ENCODE data around the gene IL26. TPM values are rescaled to one million over a fixed set of nuclear protein-coding genes. Genes with fewer than 3 reads are reported as not detected.

Gene IL26
- polyA plus RNA-seq, 1 experiment = not detected

GRCh38 chr12:68261896-68262295 lies 36.3 kb upstream of the IL26 start:
- CTCF ChIA-PET = interaction anchor here (0.6 to 1.0 kb wide), 2 partner anchors 16 to 54 kb away, joined by 3 read pairs; no protein-coding TSS in a partner anchor
- no peaks in the 10 kb centered on the region for H3K27me3 ChIP-seq (ENCODE audit: control insufficient read depth, insufficient read depth, low read length)
- no peak for DNase-seq (ENCODE audit: low read depth)

GRCh38 chr12:68260153-68260552 lies 34.5 kb upstream of the IL26 start:
- no peaks in the 10 kb centered on the region for H3K27me3 ChIP-seq (ENCODE audit: control insufficient read depth, insufficient read depth, low read length)
- no peak for DNase-seq (ENCODE audit: low read depth)
- no peaks in the 10 kb centered on the region for H3K36me3 ChIP-seq (ENCODE audit: control insufficient read depth, insufficient read depth, low read length)
- CTCF ChIA-PET = no interaction called here
- POLR2A ChIA-PET = no interaction called here
- no peak for TF ChIP-seq CTCF (IDR thresholded peaks at IDR 0.05; ENCODE audit: insufficient read depth, low read depth, low read length)
- no peak overlapping the region for H3K4me3 ChIP-seq (ENCODE audit: low read depth, low read length)

More at GRCh38 chr12:68261896-68262295, 36.3 kb upstream of the IL26 start:
- Histone ChIP-seq H3K4me3 (ENCODE audit: low read depth, low read length) (no peak overlapping the region), H3K36me3 (ENCODE audit: control insufficient read depth, insufficient read depth, low read length) (no peaks in the 10 kb centered on the region)
- no peak for TF ChIP-seq CTCF (IDR thresholded peaks at IDR 0.05; ENCODE audit: insufficient read depth, low read depth, low read length)
- POLR2A ChIA-PET = no interaction called here

DNA sequence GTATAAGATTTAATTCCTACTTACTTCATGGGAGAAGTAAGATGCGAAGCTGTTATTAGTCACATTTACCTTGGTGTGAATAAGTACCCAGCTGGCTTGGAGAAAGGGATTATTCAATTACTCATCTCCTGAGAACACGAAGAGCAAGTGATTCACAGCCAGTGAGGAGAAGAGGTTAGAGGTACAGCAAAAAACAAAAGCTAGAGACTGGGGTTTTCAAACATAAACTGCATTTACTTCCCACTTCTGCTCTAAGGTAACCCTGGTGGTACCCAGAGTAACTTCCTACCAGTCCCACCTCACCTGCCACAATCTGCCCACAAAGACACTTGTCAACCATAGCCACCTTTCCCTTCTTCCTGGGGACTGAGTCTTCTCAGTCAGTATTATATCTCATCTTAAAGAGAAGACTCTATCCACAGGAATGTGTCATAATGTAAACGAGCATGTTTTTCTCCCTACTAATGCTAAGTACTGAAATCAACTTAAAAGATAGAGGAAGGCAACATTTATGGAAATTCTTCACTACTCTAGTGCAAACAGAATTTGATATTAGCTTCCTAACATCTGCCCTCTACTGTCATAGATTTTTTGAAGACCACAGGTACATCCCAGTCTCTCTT lies 33.8 kb upstream of the IL26 start:
- CTCF ChIA-PET = no interaction called here
- no peaks in the 10 kb centered on the region for H3K36me3 ChIP-seq (ENCODE audit: control insufficient read depth, insufficient read depth, low read length)
- no peak for TF ChIP-seq CTCF (IDR thresholded peaks at IDR 0.05; ENCODE audit: insufficient read depth, low read depth, low read length)
- H3K27me3 ChIP-seq (ENCODE audit: control insufficient read depth, insufficient read depth, low read length) = no peaks in the 10 kb centered on the region
- no peak for DNase-seq (ENCODE audit: low read depth)
- POLR2A ChIA-PET = no interaction called here
- H3K4me3 ChIP-seq (ENCODE audit: low read depth, low read length) = no peak overlapping the region

DNA sequence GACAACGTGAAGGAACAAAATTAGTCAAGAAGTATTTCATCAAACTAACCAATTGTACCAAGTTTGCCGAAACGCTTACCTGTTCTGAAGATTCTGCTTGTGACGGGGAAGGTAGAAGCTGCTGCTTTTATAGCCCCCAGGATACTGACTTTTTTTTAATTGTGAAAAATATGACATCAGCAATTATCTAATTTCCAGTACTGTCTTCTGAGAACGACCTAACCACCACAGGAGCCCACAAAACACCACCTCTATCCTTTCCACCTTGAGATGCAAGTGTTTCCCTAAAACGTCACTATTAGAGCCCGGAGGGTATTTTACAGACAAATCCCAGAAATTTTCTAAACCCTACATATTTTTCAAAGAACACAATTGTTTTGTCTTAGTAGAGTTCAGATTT lies 27.9 kb upstream of the IL26 start, which contains the start of gene IL22:
Gene IL22, minus strand, starts transcription at position 101 of the 400 bp plus-strand sequence. CDS start 156 bp downstream, outside the sequence.
- CTCF ChIA-PET = interaction anchor here (0.6 kb wide), 1 partner anchor 27 kb away, joined by 3 read pairs; no protein-coding TSS in a partner anchor
- POLR2A ChIA-PET = interaction anchor here (0.5 kb wide), 1 partner anchor 15 kb away, joined by 3 read pairs; no protein-coding TSS in a partner anchor
- Histone ChIP-seq H3K4me3 (ENCODE audit: low read depth, low read length) (no peak within 1 kb of the TSS), H3K27me3 (ENCODE audit: control insufficient read depth, insufficient read depth, low read length) (peaks cover 2% of the 10 kb centered on the region; the same call in 1 of the 2 replicates), H3K36me3 (ENCODE audit: control insufficient read depth, insufficient read depth, low read length) (no peaks in the 10 kb centered on the region)
- DNase-seq (ENCODE audit: low read depth) = no peak
- no peak for TF ChIP-seq CTCF (IDR thresholded peaks at IDR 0.05; ENCODE audit: insufficient read depth, low read depth, low read length)

- Histone ChIP-seq H3K4me3 (ENCODE audit: low read depth, low read length) (no peak overlapping the region), H3K27me3 (ENCODE audit: control insufficient read depth, insufficient read depth, low read length) (peaks cover 2% of the 10 kb centered on the region; the same call in 1 of the 2 replicates), H3K36me3 (ENCODE audit: control insufficient read depth, insufficient read depth, low read length) (no peaks in the 10 kb centered on the region)
- no peak for DNase-seq (ENCODE audit: low read depth)
- CTCF ChIA-PET = interaction anchor here (0.7 kb wide), 1 partner anchor 57 kb away, joined by 3 read pairs; no protein-coding TSS in a partner anchor
- POLR2A ChIA-PET = no interaction called here
- TF ChIP-seq CTCF (IDR thresholded peaks at IDR 0.05; ENCODE audit: insufficient read depth, low read depth, low read length) = no peak
Observed at GRCh38 chr12:68252077-68252476, 26.5 kb upstream of the IL26 start.
